CD14-positive monocyte (primary cell): Measurements from ENCODE around the gene ARID3C. TPM values are rescaled to one million over a fixed set of nuclear protein-coding genes. Genes with fewer than 3 reads are reported as not detected.
A peak's percentile ranks its signal among the peaks of the same experiment; 100 is the strongest.

Experiments used
- DNase-seq, 3 donors: peaks; one replicate each; pipeline ENCODE4 v3.0.0-alpha.2; 2011 to 2022
- H2AFZ ChIP-seq: 2 replicates; pipeline ENCODE4 v1.6.0; 2012; ENCODE audit warnings: mild to moderate bottlenecking, low read depth, low read length, inconsistent platforms; ENCODE audit not compliant: insufficient read depth, poor library complexity, severe bottlenecking
- H3K27ac ChIP-seq, 2 donors: 1 replicate in 1 of 2; 2 replicates in 1 of 2; pipeline ENCODE4 v1.5.1; 2012 to 2013; ENCODE audit warnings: low read length in 2 of 2, control low read depth in 1 of 2, inconsistent platforms in 1 of 2, low read depth in 1 of 2, mild to moderate bottlenecking in 1 of 2
- H3K27me3 ChIP-seq, 2 donors: one replicate each; pipeline versions ENCODE4 v1.6.0 to v1.6.1; 2011 to 2013; ENCODE audit warnings: low read length in 2 of 2; ENCODE audit not compliant: control insufficient read depth in 2 of 2, insufficient read depth in 2 of 2
- H3K36me3 ChIP-seq, 2 donors: replicated peaks in 1 of 2; 1 replicate in 1 of 2; 2 replicates in 1 of 2; pipeline versions ENCODE4 v1.5.1 to v1.6.1; 2012 to 2013; ENCODE audit warnings: low read length in 2 of 2, control low read depth in 1 of 2, inconsistent platforms in 1 of 2, mild to moderate bottlenecking in 1 of 2; ENCODE audit not compliant: insufficient read depth in 2 of 2, control insufficient read depth in 1 of 2
- H3K4me1 ChIP-seq, 2 donors: 1 replicate in 1 of 2; 2 replicates in 1 of 2; pipeline versions ENCODE4 v1.5.1 to v1.6.1; 2012 to 2013; ENCODE audit warnings: low read length in 2 of 2, control low read depth in 1 of 2, inconsistent platforms in 1 of 2, mild to moderate bottlenecking in 1 of 2, moderate library complexity in 1 of 2; ENCODE audit not compliant: insufficient read depth in 2 of 2, control insufficient read depth in 1 of 2
- H3K4me2 ChIP-seq: replicated peaks from 2 replicates; pipeline ENCODE3; 2012; ENCODE audit warnings: low read length, moderate library complexity, mild to moderate bottlenecking; ENCODE audit not compliant: poor library complexity, severe bottlenecking; ENCODE audit errors: extremely low read depth
- H3K4me3 ChIP-seq, 3 experiments: fragments of 200-600 bp in 1 of 3; sonication (generic) in 1 of 3; replicated peaks in 1 of 3; 1 replicate in 2 of 3; 2 replicates in 1 of 3; pipeline ENCODE4 v1.5.1; 2011 to 2013; ENCODE audit warnings: low read length in 3 of 3, mild to moderate bottlenecking in 3 of 3, control low read depth in 2 of 3, low read depth in 2 of 3, inconsistent platforms in 1 of 3, moderate library complexity in 1 of 3
- H3K79me2 ChIP-seq: 2 replicates; pipeline ENCODE4 v1.6.0; 2012; ENCODE audit warnings: mild to moderate bottlenecking, control low read depth, inconsistent platforms, low read length, moderate library complexity; ENCODE audit not compliant: insufficient read depth
- H3K9ac ChIP-seq: 2 replicates; pipeline ENCODE4 v1.6.0; 2017; ENCODE audit warnings: low read length, mild to moderate bottlenecking; ENCODE audit not compliant: insufficient read depth, poor library complexity, severe bottlenecking
- H3K9me3 ChIP-seq, 2 donors: replicated peaks in 1 of 2; 1 replicate in 1 of 2; 2 replicates in 1 of 2; pipeline versions ENCODE4 v1.5.1 to v1.6.1; 2012 to 2013; ENCODE audit warnings: low read length in 2 of 2, control low read depth in 1 of 2; ENCODE audit not compliant: control insufficient read depth in 1 of 2, insufficient read depth in 1 of 2
- H4K20me1 ChIP-seq: 2 replicates; pipeline ENCODE4 v1.6.0; 2012; ENCODE audit warnings: mild to moderate bottlenecking, low read length, control low read depth, moderate library complexity; ENCODE audit not compliant: insufficient read depth
- H3K27ac Mint-ChIP-seq, 7 donors: one replicate each; pipeline ENCODE4 v1.8.0; 2020; ENCODE audit warnings: mild to moderate bottlenecking in 7 of 7, mixed read lengths in 7 of 7, moderate library complexity in 6 of 7, inconsistent platforms in 2 of 7
- H3K27me3 Mint-ChIP-seq, 3 donors: one replicate each; pipeline ENCODE4 v1.8.0; 2021 to 2022; ENCODE audit warnings: low read depth in 3 of 3, mild to moderate bottlenecking in 3 of 3, mixed read lengths in 3 of 3, moderate library complexity in 3 of 3, inconsistent platforms in 1 of 3
- H3K36me3 Mint-ChIP-seq, 2 donors: one replicate each; pipeline ENCODE4 v1.8.0; 2020; ENCODE audit warnings: mixed read lengths in 2 of 2, inconsistent platforms in 1 of 2, mild to moderate bottlenecking in 1 of 2
- H3K4me1 Mint-ChIP-seq: one replicate; pipeline ENCODE4 v1.8.0; 2020; ENCODE audit warnings: mild to moderate bottlenecking, mixed read lengths
- H3K4me3 Mint-ChIP-seq, 2 donors: one replicate each; pipeline ENCODE4 v1.8.0; 2020; ENCODE audit warnings: mild to moderate bottlenecking in 2 of 2, mixed read lengths in 2 of 2, moderate library complexity in 1 of 2
- H3K9me3 Mint-ChIP-seq, 7 donors: one replicate each; pipeline ENCODE4 v1.8.0; 2020 to 2022; ENCODE audit warnings: mixed read lengths in 7 of 7, mild to moderate bottlenecking in 6 of 7, moderate library complexity in 6 of 7, inconsistent platforms in 2 of 7
- CTCF ChIP-seq: fragments of 200-600 bp; IDR thresholded peaks from one replicate; pipeline ENCODE4 v1.8.0; 2022; ENCODE audit warnings: antibody characterized with exemption, mild to moderate bottlenecking
- WGBS: methylation state at CpG from one replicate; pipeline ENCODE4 v1.1.5; 2013; ENCODE audit warnings: missing lambda C conversion rate; ENCODE audit not compliant: insufficient coverage; 5-methylcytosine and 5-hydroxymethylcytosine counted together
- intact Hi-C, 2 donors: fragments of 100-400 bp; cut with micrococcal nuclease; formaldehyde crosslinking; loops; one replicate each; pipeline versions ENCODE4 v1.15.0 to v1.15.1; 2023
- polyA plus RNA-seq, 3 donors: library from polyadenylated mRNA; depleted of rRNA in 1 of 3; unstranded in 2 of 3; stranded (reverse) in 1 of 3; fragments of 300-500 nt in 2 of 3; fragments of >200 nt in 1 of 3; fragmentation: Illumina TruSeq in 2 of 3; gene quantifications; 1 replicate in 2 of 3; 2 replicates in 1 of 3; pipeline ENCODE4 v1.2.3, GENCODE V29; 2012 to 2021

The ARID3C gene
- polyA plus RNA-seq, 3 donors = not detected

GRCh38 chr9:34636791-34637355, 8.0 kb upstream of the ARID3C start:
- peak overlapping the region; percentile 77 for H3K9ac ChIP-seq
- peak overlapping the region; percentile 82 to 91 for H3K4me3 Mint-ChIP-seq
- H3K4me2 ChIP-seq = peak overlapping the region; percentile 94
- H3K36me3 Mint-ChIP-seq = peaks cover 10 to 14% of the 10 kb centered on the region in 2 donors
- H3K27me3 Mint-ChIP-seq = peaks cover 3 to 11% (median 11%) of the 10 kb centered on the region in 3 donors
- peak overlapping the region; percentile 97 for H2AFZ ChIP-seq
- no peaks in the 10 kb centered on the region for H4K20me1 ChIP-seq
- H3K4me3 ChIP-seq = peak overlapping the region; percentile 69 to 91 (median 86)
- peaks cover 28 to 34% of the 10 kb centered on the region in 2 donors for H3K4me1 ChIP-seq
- H3K9me3 ChIP-seq = no peaks in the 10 kb centered on the region
- no peak for TF ChIP-seq CTCF
- H3K27ac Mint-ChIP-seq = peak overlapping the region in 6 of 7 donors; percentile 21 to 91 (median 76)
- peaks cover 15% of the 10 kb centered on the region for H3K79me2 ChIP-seq
- 6% methylated on average over 17 of the region's 23 CpGs for WGBS
- peaks cover 0 to 7% of the 10 kb centered on the region in 2 donors for H3K27me3 ChIP-seq
- peaks cover 0 to 13% of the 10 kb centered on the region in 2 donors for H3K36me3 ChIP-seq
- no peaks in the 10 kb centered on the region for H3K9me3 Mint-ChIP-seq
- DNase-seq = no peak
- peak overlapping the region; percentile 28 to 92 for H3K27ac ChIP-seq
- H3K4me1 Mint-ChIP-seq = peaks cover 34% of the 10 kb centered on the region
- intact Hi-C loops = loop anchor here in 1 of 2 donors (5.0 kb wide), 1 partner anchor 35 kb away; no protein-coding TSS in a partner anchor

GRCh38 chr9:34635556-34635955, 6.7 kb upstream of the ARID3C start:
- Mint-ChIP-seq H3K9me3 (peaks cover 0 to 2% (median 0%) of the 10 kb centered on the region in 7 donors), H3K27me3 (peaks cover 14 to 24% (median 24%) of the 10 kb centered on the region in 3 donors), H3K4me3 (no peak overlapping the region), H3K27ac (peak overlapping the region in 1 of 7 donors; percentile 46), H3K4me1 (peaks cover 28% of the 10 kb centered on the region), H3K36me3 (peaks cover 10 to 14% of the 10 kb centered on the region in 2 donors)
- DNase-seq = no peak
- no peak overlapping the region for H3K27ac ChIP-seq
- H4K20me1 ChIP-seq = no peaks in the 10 kb centered on the region
- no peak overlapping the region for H3K4me3 ChIP-seq
- peaks cover 0 to 13% of the 10 kb centered on the region in 2 donors for H3K36me3 ChIP-seq
- no peak overlapping the region for H3K4me2 ChIP-seq
- H2AFZ ChIP-seq = no peak overlapping the region
- no peak overlapping the region for H3K9ac ChIP-seq
- H3K4me1 ChIP-seq = peaks cover 21 to 27% of the 10 kb centered on the region in 2 donors
- 93% methylated on average over 9 of the region's 14 CpGs for WGBS
- no peaks in the 10 kb centered on the region for H3K9me3 ChIP-seq
- intact Hi-C loops = loop anchor here in 1 of 2 donors (5.0 kb wide), 1 partner anchor 33 kb away; no protein-coding TSS in a partner anchor
- H3K79me2 ChIP-seq = peaks cover 15% of the 10 kb centered on the region
- no peak for TF ChIP-seq CTCF
- H3K27me3 ChIP-seq = peaks cover 7 to 19% of the 10 kb centered on the region in 2 donors
